Measurements from ENCODE around the gene PCSK4.
"Not testable (repeated sequence)": the region's sequence is repeated elsewhere in the genome, so short reads cannot be mapped to it uniquely, and the experiment has no call there.

The PCSK4 gene

GRCh38 chr19:1503925-1504773 is 14.0 kb upstream of the PCSK4 start:
- no peak for DNase-seq

- DNase-seq: no peak
Measured at GRCh38 chr19:1503089-1503924, 13.2 kb upstream of the PCSK4 start.

GRCh38 chr19:1502433-1503088 is 12.4 kb upstream of the PCSK4 start:
- DNase-seq: no peak

GRCh38 chr19:1501200-1501595 is 11.0 kb upstream of the PCSK4 start:
- DNase-seq: no peak

- DNase-seq: not testable (repeated sequence)
Measured at GRCh38 chr19:1499231-1499630, 9.1 kb upstream of the PCSK4 start.

GRCh38 chr19:1497578-1498235 is 7.6 kb upstream of the PCSK4 start:
- no peak for DNase-seq

- DNase-seq: no peak
Measured at GRCh38 chr19:1496714-1497577, 6.8 kb upstream of the PCSK4 start.

GRCh38 chr19:1495799-1496713 is 5.9 kb upstream of the PCSK4 start:
- DNase-seq: no peak

- no peak for DNase-seq
Measured at GRCh38 chr19:1495051-1495798, 5.1 kb upstream of the PCSK4 start.

- DNase-seq: no peak
Measured at GRCh38 chr19:1494115-1494815, 4.1 kb upstream of the PCSK4 start.

- DNase-seq: no peak
Measured at GRCh38 chr19:1492474-1493006, 2.4 kb upstream of the PCSK4 start.

GRCh38 chr19:1491849-1492170 is 1.7 kb upstream of the PCSK4 start:
- no peak for DNase-seq

- no peak for DNase-seq
Measured at GRCh38 chr19:1491114-1491848, 1.1 kb upstream of the PCSK4 start, which contains the start of gene REEP6. TSS of gene REEP6 (plus strand) at chr19:1491181. CDS start at chr19:1491270, 89 bp downstream.

- DNase-seq: no peak
Measured at GRCh38 chr19:1489463-1490310, 463 bp downstream of the PCSK4 start.

- no peak for DNase-seq
Measured at GRCh38 chr19:1488282-1488601, 1.9 kb downstream of the PCSK4 start.

- DNase-seq: no peak
Measured at GRCh38 chr19:1487576-1488281, 2.4 kb downstream of the PCSK4 start.
